B cell (primary cell): Measurements from ENCODE around the gene PHACTR2. TPM values are rescaled to one million over a fixed set of nuclear protein-coding genes. Genes with fewer than 3 reads are reported as not detected.

ENCODE experiments used
- ATAC-seq: fragments of 200-7000 bp; cut with Tn5 transposase; one replicate; pipeline ENCODE4 v1.10.0; 2021; ENCODE audit warnings: low read depth, mild to moderate bottlenecking, moderate number of reproducible peaks, moderate library complexity
- CTCF ChIA-PET: fragments of 350-600 bp; sonication (Branson Sonifier 250); formaldehyde crosslinking; loops from one replicate; lab custom pipeline; 2021; ENCODE audit warnings: antibody characterized with exemption, inconsistent platforms; lab: Charles Lee
- POLR2A ChIA-PET: fragments of 350-600 bp; sonication (Branson Sonifier 250); formaldehyde crosslinking; loops from one replicate; lab custom pipeline; 2021; ENCODE audit warnings: antibody characterized with exemption; lab: Charles Lee
- DNase-seq: peaks from one replicate; pipeline ENCODE4 v3.0.0; 2013
- H2AFZ ChIP-seq: 2 replicates; pipeline ENCODE4 v1.6.1; 2012; ENCODE audit warnings: mild to moderate bottlenecking, low read depth, low read length; ENCODE audit not compliant: insufficient read depth, poor library complexity, severe bottlenecking
- H3K27ac ChIP-seq, 2 donors: 1 replicate in 1 of 2; 2 replicates in 1 of 2; pipeline ENCODE4 v1.5.1; 2012 to 2013; ENCODE audit warnings: low read length in 2 of 2, mild to moderate bottlenecking in 2 of 2, moderate library complexity in 1 of 2
- H3K27me3 ChIP-seq, 4 experiments: fragments of 200-600 bp in 1 of 4; sonication (generic) in 1 of 4; replicated peaks in 1 of 4; 1 replicate in 2 of 4; 2 replicates in 2 of 4; pipeline versions ENCODE4 v1.6.1 to v1.7.0; 2013 to 2016; ENCODE audit warnings: low read length in 3 of 4, mild to moderate bottlenecking in 2 of 4, mixed read lengths in 1 of 4, moderate library complexity in 1 of 4; ENCODE audit not compliant: insufficient read depth in 4 of 4, control insufficient read depth in 3 of 4; ENCODE audit errors: control extremely low read depth in 1 of 4
- H3K36me3 ChIP-seq, 2 experiments: replicated peaks in 1 of 2; 1 replicate in 1 of 2; 2 replicates in 1 of 2; pipeline versions ENCODE4 v1.6.1 to v1.7.1; 2013; ENCODE audit warnings: low read length in 1 of 2; ENCODE audit not compliant: insufficient read depth in 2 of 2, control insufficient read depth in 1 of 2; ENCODE audit errors: control extremely low read depth in 1 of 2, extremely low read depth in 1 of 2
- H3K4me1 ChIP-seq, 2 donors: fragments of 200-600 bp in 1 of 2; sonication (generic) in 1 of 2; 1 replicate in 1 of 2; 2 replicates in 1 of 2; pipeline versions ENCODE4 v1.5.1 to v1.6.1; 2013 to 2017; ENCODE audit warnings: low read length in 2 of 2; ENCODE audit not compliant: control insufficient read depth in 2 of 2, insufficient read depth in 2 of 2
- H3K4me2 ChIP-seq: replicated peaks from 2 replicates; pipeline ENCODE3; 2012; ENCODE audit warnings: mild to moderate bottlenecking, low read depth, low read length; ENCODE audit not compliant: poor library complexity, severe bottlenecking
- H3K4me3 ChIP-seq, 5 experiments: fragments of 200-600 bp in 1 of 5; sonication (generic) in 1 of 5; 1 replicate in 3 of 5; 2 replicates in 2 of 5; pipeline versions ENCODE4 v1.5.1 to v1.7.0; 2011 to 2016; ENCODE audit warnings: low read length in 4 of 5, mild to moderate bottlenecking in 4 of 5, low read depth in 2 of 5, control low read depth in 1 of 5, moderate library complexity in 1 of 5; ENCODE audit not compliant: insufficient read depth in 1 of 5; ENCODE audit errors: control extremely low read depth in 1 of 5, extremely low read depth in 1 of 5
- H3K79me2 ChIP-seq: fragments of 200-600 bp; sonication (generic); one replicate; pipeline ENCODE4 v1.6.0; 2016; ENCODE audit warnings: low read length; ENCODE audit not compliant: control insufficient read depth, insufficient read depth
- H3K9ac ChIP-seq: fragments of 200-600 bp; sonication (generic); 2 replicates; pipeline ENCODE4 v1.6.1; 2017; ENCODE audit warnings: mild to moderate bottlenecking, low read length, moderate library complexity
- H3K9me3 ChIP-seq, 3 donors: one replicate each; pipeline versions ENCODE4 v1.6.1 to v1.7.1; 2013; ENCODE audit warnings: low read length in 2 of 3; ENCODE audit not compliant: control insufficient read depth in 2 of 3, insufficient read depth in 1 of 3; ENCODE audit errors: control extremely low read depth in 1 of 3
- H4K20me1 ChIP-seq: 2 replicates; pipeline ENCODE4 v1.6.0; 2012; ENCODE audit warnings: mild to moderate bottlenecking, low read length; ENCODE audit not compliant: insufficient read depth, control insufficient read depth, poor library complexity, severe bottlenecking
- H3K27ac Mint-ChIP-seq: one replicate; pipeline ENCODE4 v1.8.0; 2021; ENCODE audit warnings: mixed read lengths
- H3K27me3 Mint-ChIP-seq: one replicate; pipeline ENCODE4 v1.8.0; 2021; ENCODE audit warnings: mixed read lengths
- H3K4me1 Mint-ChIP-seq: one replicate; pipeline ENCODE4 v1.8.0; 2021; ENCODE audit warnings: mixed read lengths
- H3K4me3 Mint-ChIP-seq: one replicate; pipeline ENCODE4 v1.8.0; 2021; ENCODE audit warnings: mixed read lengths
- H3K9me3 Mint-ChIP-seq: one replicate; pipeline ENCODE4 v1.8.0; 2022; ENCODE audit warnings: mixed read lengths; ENCODE audit not compliant: insufficient read depth
- EZH2 ChIP-seq: IDR thresholded peaks from 2 replicates; pipeline ENCODE4 v1.6.1; 2012; ENCODE audit warnings: borderline replicate concordance, low read depth, mild to moderate bottlenecking, moderate library complexity, low read length; ENCODE audit not compliant: insufficient read depth, poor library complexity, severe bottlenecking
- WGBS: methylation state at CpG from one replicate; pipeline ENCODE4 v1.1.5; 2013; ENCODE audit warnings: missing lambda C conversion rate; ENCODE audit not compliant: insufficient coverage; 5-methylcytosine and 5-hydroxymethylcytosine counted together
- intact Hi-C: fragments of 100-400 bp; cut with micrococcal nuclease; formaldehyde crosslinking; loops from one replicate; pipeline ENCODE4 v1.10.0; 2022
- polyA plus RNA-seq: library from polyadenylated mRNA; depleted of rRNA; stranded (reverse); fragments of >200 nt; gene quantifications from 2 replicates; pipeline ENCODE4 v1.2.3, GENCODE V29; 2012
- total RNA-seq, 2 donors: library from RNA; stranded (reverse); fragments of 120-200 nt in 1 of 2; gene quantifications; 1 replicate in 1 of 2; 2 replicates in 1 of 2; pipeline versions ENCODE4 v1.2.3 to v1.2.4, GENCODE V29; 2013 to 2022
- TF ChIP-seq, protein P1 (sequence below): fragments of 200-600 bp; IDR thresholded peaks from one replicate; pipeline ENCODE4 v1.8.0; 2022; ENCODE audit warnings: antibody characterized with exemption, mild to moderate bottlenecking

Gene PHACTR2
- total and polyA plus RNA-seq, 2 donors (not counting 1 experiment from before 2014, with no cell fraction given): 1.1 to 10.6 TPM

DNA sequence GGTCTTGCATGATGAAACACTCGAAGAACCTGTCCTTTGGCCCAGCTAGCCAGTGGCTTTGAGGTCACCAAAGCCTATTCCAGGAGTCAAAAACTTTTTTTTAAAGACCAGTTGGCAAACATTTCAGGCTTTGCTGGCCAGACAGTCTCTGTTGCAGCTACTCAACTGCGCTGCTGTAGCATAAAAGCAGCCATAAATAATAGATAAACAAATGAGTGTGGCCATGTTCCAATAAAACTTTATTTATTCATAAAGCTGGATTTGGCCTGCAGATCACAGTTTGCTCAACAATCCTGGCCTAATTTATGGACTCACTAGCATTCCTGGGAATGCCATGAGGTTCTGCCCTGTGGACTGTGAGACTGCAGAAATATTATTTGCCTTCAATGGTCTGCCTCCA lies 96.6 kb downstream of the PHACTR2 start:
- Mint-ChIP-seq H3K4me1 (no peaks in the 10 kb centered on the region), H3K27ac (no peak overlapping the region), H3K27me3 (no peaks in the 10 kb centered on the region), H3K4me3 (no peak overlapping the region), H3K9me3 (no peaks in the 10 kb centered on the region)
- 97% methylated on average over 2 of the region's 2 CpGs for WGBS
- no peak overlapping the region for H2AFZ ChIP-seq
- CTCF ChIA-PET: no interaction called here
- no peaks in the 10 kb centered on the region for H4K20me1 ChIP-seq
- H3K9me3 ChIP-seq: no peaks in the 10 kb centered on the region
- ATAC-seq: no peak
- no peak overlapping the region for H3K4me3 ChIP-seq
- no peaks in the 10 kb centered on the region for H3K27me3 ChIP-seq
- POLR2A ChIA-PET: no interaction called here
- H3K4me1 ChIP-seq: no peaks in the 10 kb centered on the region
- intact Hi-C loops: no loop called here
- no peak overlapping the region for H3K9ac ChIP-seq
- no peaks in the 10 kb centered on the region for H3K36me3 ChIP-seq
- no peaks in the 10 kb centered on the region for H3K79me2 ChIP-seq
- TF ChIP-seq EZH2: no peak
- TF ChIP-seq, protein P1, sequence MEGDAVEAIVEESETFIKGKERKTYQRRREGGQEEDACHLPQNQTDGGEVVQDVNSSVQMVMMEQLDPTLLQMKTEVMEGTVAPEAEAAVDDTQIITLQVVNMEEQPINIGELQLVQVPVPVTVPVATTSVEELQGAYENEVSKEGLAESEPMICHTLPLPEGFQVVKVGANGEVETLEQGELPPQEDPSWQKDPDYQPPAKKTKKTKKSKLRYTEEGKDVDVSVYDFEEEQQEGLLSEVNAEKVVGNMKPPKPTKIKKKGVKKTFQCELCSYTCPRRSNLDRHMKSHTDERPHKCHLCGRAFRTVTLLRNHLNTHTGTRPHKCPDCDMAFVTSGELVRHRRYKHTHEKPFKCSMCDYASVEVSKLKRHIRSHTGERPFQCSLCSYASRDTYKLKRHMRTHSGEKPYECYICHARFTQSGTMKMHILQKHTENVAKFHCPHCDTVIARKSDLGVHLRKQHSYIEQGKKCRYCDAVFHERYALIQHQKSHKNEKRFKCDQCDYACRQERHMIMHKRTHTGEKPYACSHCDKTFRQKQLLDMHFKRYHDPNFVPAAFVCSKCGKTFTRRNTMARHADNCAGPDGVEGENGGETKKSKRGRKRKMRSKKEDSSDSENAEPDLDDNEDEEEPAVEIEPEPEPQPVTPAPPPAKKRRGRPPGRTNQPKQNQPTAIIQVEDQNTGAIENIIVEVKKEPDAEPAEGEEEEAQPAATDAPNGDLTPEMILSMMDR: no peak
- DNase-seq: no peak
- no peak overlapping the region for H3K27ac ChIP-seq
- no peak overlapping the region for H3K4me2 ChIP-seq

- CTCF ChIA-PET: no interaction called here
- 100% methylated on average over 4 of the region's 6 CpGs for WGBS
- H3K4me3 Mint-ChIP-seq: no peak overlapping the region
Measured at GRCh38 chr6:143775336-143775735, 97.6 kb downstream of the PHACTR2 start.

More at GRCh38 chr6:143775336-143775735, 97.6 kb downstream of the PHACTR2 start:
- Histone ChIP-seq H3K9ac (no peak overlapping the region), H3K27me3 (no peaks in the 10 kb centered on the region), H2AFZ (no peak overlapping the region), H3K27ac (no peak overlapping the region), H3K79me2 (no peaks in the 10 kb centered on the region), H3K4me3 (no peak overlapping the region), H4K20me1 (no peaks in the 10 kb centered on the region), H3K4me1 (no peaks in the 10 kb centered on the region), H3K36me3 (no peaks in the 10 kb centered on the region), H3K4me2 (no peak overlapping the region), H3K9me3 (no peaks in the 10 kb centered on the region)
- Mint-ChIP-seq H3K27me3 (no peaks in the 10 kb centered on the region), H3K27ac (no peak overlapping the region), H3K4me1 (no peaks in the 10 kb centered on the region), H3K9me3 (no peaks in the 10 kb centered on the region)
- intact Hi-C loops: no loop called here
- POLR2A ChIA-PET: no interaction called here
- ATAC-seq (no peak), DNase-seq (no peak)
- TF ChIP-seq EZH2: no peak
